Stomach (tissue), 4 donors: ENCODE data around the gene SRGAP2C.
"Not testable (repeated sequence)": the region's sequence is repeated elsewhere in the genome, so short reads cannot be mapped to it uniquely, and the experiment has no call there.

Experiments
- EP300 ChIP-seq: sonication (generic); formaldehyde crosslinking; IDR thresholded peaks from one replicate; pipeline ENCODE4 v1.6.1; 2017; ENCODE audit warnings: antibody characterized with exemption
- POLR2A ChIP-seq, 4 donors: fragments of 450-650 bp; IDR thresholded peaks; one replicate each; pipeline ENCODE4 v1.6.1; 2016; ENCODE audit warnings: antibody characterized with exemption in 4 of 4, control low read depth in 2 of 4, mild to moderate bottlenecking in 1 of 4, moderate library complexity in 1 of 4
- TF ChIP-seq, protein P1 (sequence below), 7 experiments: fragments of 450-650 bp in 4 of 7; fragments of 200-600 bp in 3 of 7; sonication (generic) in 3 of 7; IDR thresholded peaks; one replicate each; pipeline ENCODE4 v1.5.1; 2016 to 2019; ENCODE audit warnings: antibody characterized with exemption in 7 of 7, control low read depth in 2 of 7, mild to moderate bottlenecking in 1 of 7

DNA sequence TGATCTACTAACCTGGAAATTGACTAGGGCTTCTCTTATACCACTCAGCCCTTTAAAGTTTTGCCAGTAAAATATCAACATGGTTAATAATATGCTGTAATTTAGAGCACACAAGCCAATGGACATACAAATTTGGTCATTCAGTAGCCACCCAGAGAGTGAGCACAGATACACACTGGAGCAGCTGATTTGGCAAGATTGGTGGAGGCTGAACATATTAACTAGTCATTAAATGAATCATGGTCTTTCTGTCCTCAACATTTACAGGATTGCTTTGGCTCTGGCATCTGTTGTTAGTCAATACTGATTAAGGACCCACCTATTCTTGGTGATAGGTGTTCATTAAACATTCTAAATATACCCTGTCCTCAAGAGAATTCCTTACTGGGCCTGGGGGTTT lies 130.7 kb downstream of the SRGAP2C start:
- TF ChIP-seq, protein P1, sequence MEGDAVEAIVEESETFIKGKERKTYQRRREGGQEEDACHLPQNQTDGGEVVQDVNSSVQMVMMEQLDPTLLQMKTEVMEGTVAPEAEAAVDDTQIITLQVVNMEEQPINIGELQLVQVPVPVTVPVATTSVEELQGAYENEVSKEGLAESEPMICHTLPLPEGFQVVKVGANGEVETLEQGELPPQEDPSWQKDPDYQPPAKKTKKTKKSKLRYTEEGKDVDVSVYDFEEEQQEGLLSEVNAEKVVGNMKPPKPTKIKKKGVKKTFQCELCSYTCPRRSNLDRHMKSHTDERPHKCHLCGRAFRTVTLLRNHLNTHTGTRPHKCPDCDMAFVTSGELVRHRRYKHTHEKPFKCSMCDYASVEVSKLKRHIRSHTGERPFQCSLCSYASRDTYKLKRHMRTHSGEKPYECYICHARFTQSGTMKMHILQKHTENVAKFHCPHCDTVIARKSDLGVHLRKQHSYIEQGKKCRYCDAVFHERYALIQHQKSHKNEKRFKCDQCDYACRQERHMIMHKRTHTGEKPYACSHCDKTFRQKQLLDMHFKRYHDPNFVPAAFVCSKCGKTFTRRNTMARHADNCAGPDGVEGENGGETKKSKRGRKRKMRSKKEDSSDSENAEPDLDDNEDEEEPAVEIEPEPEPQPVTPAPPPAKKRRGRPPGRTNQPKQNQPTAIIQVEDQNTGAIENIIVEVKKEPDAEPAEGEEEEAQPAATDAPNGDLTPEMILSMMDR (IDR thresholded peaks at IDR 0.05): not testable (repeated sequence)
- not testable (repeated sequence) for TF ChIP-seq EP300; POLR2A (IDR thresholded peaks at IDR 0.05)
